Measurements from ENCODE around the gene GIMAP6. TPM values are rescaled to one million over a fixed set of nuclear protein-coding genes. Genes with fewer than 3 reads are reported as not detected.
"Not testable (repeated sequence)": the region's sequence is repeated elsewhere in the genome, so short reads cannot be mapped to it uniquely, and the experiment has no call there.

GIMAP6 gene
- total RNA-seq, 1 experiment from 2014 or later: 0.48 TPM

DNA sequence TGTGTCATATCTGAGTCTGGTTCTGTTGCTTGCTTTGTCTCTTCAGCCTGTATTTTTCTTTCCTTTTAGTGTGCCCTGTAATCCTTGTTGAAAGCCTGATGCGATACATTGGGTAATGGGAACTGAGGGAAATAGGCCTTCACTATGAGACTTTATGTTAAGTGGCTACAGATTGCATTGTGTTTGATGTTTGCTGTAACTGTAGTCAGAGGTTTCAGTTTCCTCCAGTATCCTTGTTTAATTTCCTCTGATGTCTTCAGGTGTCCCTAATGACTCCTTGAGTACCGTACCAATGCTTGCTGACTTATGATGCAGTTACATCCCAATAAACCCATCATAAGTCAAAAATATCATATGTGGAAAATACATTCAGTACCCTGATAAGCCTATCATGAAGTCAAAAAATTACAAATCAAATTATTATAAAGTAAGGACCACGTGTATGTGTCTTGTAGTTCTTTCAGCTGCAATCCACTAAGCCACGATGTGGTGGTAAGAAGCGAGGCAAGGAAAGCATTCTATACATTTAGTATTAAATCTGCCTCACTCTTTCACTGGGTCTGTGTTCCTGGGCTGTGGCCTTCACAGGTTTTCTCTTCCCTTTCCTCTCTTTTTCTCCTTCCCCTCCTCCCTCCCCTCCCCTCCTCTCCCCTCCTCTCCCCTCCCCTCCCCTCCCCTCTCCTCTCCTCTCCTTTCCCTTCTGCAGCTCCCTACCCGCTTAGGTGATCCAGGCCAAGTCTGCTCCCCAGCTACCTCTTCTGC lies 13.3 kb upstream of the GIMAP6 start:
- DNase-seq (ENCODE audit: low read depth): no peak

DNA sequence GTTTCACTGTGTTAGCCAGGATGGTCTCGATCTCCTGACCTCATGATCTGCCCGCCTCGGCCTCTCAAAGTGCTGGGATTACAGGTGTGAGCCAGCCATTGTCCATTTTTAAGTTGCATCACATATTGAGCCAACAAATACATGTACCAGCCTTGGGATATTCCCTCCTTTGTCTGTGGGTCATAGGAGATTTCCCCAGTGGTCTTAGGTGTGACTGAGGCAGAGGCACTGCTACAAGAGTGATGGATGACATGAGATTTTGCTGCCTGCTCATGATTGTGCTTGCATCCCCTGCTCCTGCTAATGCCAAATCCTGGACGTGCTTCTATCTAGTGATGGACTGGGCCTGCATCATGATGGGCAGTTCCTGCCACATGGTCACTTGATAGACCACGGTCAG lies 10.7 kb upstream of the GIMAP6 start:
- no peak for DNase-seq (ENCODE audit: low read depth)

DNA sequence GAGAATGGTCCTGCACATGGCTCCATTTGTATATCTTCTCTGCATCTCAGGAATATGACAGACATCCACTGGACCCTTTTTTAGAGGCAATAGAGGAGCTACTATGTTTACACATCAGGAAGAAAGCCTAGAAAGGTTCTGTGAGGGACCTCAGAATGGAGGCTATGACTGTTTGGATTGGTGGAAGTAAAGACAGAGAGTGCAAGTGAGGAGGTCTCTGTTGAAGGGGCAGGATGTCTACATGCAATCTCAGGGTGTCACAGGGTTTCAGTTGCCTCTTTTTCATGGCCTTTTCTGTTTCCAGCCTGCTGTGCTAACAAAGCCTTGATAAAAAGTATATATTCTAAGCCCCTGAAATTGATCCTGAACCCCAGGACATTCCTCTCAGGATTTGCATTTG lies 9.7 kb upstream of the GIMAP6 start:
- no peak for DNase-seq (ENCODE audit: low read depth)

DNA sequence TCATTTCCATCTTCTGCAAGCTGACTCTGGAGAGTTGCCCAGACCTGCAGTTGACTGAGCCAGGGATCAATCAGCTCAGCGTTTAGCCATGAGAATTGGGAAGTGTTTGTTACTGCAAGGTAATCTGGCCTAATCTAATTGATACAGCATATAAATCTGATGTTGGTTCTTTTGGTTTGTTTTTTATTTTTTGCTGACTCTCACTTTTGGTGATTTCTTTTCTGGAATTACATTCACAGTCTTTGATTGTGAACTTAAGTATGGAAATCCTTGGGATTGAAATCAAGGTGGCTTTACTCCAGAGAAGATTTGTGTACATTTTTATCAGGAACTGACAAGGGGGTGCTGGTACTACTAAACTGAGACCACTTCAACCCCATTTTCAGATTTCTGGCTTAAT lies 1.7 kb upstream of the GIMAP6 start:
- no peak for DNase-seq (ENCODE audit: low read depth)

DNA sequence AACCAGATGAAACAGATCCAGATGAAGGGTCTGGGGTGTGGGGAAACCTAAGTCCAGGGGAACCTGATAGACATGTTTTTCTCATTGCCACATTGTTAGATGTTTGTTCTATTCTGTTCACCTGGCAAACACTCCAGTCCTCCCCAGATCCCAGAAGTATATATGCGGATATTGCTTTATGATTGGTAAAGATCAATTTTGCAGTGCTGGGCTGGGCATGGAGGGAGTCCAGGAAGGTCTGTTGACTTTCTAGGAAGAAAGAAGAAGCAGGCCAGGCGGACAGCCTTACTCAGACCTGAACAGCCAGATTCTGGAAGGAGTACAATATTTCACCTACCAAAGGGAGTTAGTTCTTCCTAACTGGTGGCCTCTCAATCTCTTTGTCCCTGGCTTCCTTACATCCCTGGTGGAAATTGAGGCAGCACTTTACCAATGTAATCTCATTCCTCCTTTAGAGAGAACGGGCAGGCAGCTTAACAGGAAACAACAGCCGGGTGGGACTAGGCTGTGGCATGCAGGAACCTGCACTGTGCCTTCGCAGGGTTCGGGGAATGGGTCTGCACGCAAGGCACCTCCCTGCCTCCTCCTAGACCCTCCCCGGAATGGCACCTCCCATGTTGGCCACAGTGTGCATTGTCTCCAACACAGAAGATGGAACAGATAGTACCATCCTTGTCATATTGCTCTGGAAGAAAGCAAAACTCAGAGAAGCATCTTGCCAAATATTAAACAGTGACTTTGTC lies 930 bp downstream of the GIMAP6 start:
- DNase-seq (ENCODE audit: low read depth): no peak

DNA sequence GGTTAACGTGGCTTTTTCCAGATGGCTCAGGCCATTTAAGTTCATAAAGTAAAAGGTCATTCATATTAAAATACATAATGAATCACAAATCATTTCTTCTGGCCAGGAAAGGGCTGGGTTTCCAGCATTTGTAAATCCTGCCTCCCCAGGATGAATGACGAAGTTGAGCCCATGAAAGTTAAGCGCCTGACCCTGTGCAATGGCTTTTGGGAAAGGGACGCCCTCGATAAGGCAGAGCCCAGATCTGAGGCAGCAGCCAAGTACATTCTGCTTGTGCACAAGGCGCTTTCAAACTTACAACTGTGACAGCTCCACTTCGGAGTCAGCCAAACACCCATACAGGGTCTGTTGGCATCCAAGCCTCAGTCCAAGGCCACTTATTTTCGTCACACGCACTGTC lies 2.8 kb downstream of the GIMAP6 start:
- no peak for DNase-seq (ENCODE audit: low read depth)

DNA sequence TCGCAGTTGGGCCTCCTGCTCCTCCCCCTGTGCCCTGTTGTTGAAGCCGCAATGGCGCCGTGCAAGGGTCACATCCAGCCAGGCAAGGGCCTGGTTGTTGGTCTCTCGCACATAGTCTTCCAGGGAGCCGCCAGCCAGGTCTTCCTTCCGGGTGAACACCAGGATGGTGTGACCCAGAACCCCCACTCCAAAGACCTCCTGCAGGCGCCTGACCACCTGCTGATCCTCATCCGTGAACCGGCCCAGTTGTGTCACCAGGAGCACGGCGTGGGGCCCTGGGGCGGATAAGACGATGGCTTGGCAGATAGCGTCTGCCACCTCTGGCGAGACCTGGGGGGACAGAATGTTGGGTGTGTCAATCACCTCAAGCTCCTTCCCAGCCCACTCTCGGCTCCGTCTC lies 4.2 kb downstream of the GIMAP6 start:
- no peak for DNase-seq (ENCODE audit: low read depth)

DNA sequence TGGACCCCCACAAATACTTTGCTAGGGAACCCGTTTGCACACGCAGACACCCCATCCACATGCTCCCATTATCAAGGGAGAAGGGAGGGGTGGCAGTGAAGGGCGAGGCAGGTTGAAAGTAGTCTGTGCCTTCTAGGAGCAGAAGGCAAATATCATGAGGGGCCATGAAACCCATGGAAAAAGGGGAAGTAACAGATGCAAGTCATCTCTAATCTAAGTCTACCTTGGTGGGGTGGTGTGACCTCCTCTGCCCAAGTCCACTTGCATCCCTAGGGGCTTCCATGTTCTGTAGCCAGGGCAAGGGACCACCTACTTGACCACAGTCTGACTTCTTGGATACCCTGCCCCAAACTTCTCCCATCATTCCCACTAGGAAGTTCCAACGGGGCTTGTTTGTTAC lies 5.5 kb downstream of the GIMAP6 start:
- no peak for DNase-seq (ENCODE audit: low read depth)

DNA sequence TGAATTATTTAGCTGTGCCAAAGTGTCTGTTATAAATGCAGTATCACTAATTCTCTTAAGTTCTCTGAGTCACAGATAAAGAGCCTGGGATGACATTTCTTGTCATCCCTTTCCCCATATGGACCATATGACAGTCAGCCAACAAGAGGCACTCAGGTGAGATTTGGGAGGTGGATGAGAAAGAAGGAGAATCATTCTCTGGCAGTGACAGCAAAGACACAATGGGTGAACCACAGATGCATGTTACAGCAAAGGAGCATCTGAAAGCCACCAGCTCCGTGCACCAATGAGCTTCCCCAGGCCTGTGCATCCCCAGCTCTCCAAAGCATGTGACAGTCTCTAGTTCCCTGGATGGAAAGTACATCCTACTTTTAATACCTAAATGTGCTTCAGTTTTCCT lies 10.8 kb downstream of the GIMAP6 start:
- no peak for DNase-seq (ENCODE audit: low read depth)

DNA sequence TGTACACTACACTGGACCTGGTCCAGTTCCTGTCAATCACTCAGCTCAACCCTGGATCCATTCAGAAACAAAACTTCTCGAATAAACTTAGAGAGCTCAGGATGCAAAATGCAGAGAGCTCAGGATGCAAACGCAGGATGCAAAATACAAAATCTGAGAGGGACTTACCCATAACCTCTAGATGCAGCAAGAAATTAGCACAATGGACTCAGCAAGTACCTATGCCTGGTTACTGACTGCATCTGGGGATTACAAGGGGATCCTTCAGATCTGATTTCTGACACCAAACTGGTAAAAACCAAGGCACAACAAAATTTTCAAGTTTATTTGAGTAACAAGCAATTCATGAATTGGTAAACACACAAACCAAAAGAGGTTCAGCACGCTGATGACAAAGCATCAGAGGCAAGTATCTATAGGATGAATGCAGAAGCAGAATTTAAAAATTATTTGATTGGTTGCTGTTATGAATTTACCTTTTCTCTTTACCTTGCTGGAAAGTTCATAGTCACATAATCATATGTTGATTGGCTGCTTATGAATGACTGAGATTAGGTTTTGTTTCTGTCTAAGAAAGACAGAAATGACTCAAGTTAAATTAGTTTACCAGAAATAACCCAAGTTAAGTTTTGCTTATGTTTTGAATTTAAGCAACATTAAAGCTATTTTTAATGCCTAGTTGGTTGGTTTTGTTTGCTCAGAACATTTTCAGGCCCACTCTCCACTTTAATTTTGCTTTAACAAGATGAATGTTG lies 11.4 kb downstream of the GIMAP6 start:
- DNase-seq (ENCODE audit: low read depth): no peak

DNA sequence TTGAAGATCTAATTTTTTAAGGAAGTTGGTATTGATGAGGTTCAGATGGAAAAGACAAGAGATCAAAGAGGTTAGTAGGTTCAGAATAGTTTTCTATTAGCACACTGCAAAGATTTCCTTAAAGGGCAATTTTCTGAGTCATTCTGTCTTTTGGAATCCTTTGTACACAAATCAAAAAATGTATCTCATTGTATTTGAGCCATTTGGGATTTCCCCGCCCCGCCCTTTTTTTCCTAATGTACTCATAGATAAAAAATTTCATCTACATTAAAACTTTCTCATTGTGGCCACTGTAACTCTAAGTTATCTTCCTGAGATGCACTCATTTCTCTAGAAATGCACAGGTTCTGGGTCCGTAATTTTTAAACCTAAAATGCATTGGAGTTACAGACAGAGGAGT lies 12.1 kb downstream of the GIMAP6 start:
- DNase-seq (ENCODE audit: low read depth): no peak

DNA sequence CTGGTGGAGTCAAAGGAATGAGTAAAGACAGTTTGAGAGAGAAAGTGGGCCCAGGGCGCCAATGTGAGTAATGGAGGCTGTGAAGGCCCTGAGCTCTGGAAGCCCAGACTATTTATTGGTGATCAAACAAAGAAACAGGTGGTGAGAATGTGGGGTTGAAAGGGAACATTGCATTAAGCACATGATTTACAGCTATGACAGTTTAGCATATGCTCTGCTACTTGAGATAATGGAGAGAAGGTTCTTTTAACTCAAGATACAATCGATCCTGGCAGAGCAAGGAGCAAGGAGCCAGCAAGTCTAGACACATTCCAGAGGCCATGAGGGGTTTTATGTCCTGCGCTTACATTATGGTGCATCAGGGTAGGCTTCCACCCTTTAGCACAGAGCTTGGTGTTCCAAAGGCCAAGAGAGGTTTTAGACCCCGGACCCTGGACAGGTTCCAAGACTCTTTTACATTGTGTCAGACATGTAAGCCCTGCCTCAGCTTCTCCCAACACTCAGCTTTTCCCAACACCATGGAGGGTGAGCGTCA lies 16.9 kb downstream of the GIMAP6 start:
- DNase-seq (ENCODE audit: low read depth): not testable (repeated sequence)

DNA sequence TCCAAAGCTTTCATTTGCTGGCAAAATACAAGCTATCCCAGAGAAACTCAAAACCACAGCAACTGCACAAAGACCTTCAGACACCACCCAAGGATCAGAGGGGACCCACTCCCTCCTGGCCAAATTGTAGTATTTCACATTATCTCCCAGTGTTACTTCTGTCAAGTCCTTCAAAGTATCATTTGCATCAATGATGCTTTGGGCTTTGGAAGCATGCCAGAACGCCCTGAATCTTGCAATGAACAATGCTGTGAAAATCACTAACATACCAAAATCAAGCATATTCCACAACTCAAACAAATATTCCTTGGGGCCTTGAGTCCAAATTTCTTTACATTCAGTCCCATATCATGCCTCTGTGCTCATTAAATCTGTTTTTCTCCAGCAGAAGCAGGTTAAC lies 17.8 kb downstream of the GIMAP6 start:
- DNase-seq (ENCODE audit: low read depth): not testable (repeated sequence)

DNA sequence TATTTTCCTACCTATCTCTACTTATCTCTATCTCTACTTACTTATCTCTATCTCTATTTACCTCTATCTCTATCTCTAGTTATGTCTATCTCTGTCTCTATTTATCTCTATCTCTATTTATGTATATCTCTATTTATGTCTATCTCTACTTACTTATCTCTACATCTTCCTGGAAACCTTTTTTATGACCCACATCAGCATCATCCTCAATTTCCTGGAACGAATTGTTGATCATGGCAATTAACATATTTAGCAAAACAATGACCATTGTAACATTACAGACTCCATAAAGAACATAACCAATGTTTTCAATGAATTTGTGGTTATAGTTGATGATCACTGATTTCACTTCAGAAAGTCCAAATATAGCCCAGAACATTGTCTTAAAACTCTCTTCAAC lies 18.3 kb downstream of the GIMAP6 start:
- no peak for DNase-seq (ENCODE audit: low read depth)

DNA sequence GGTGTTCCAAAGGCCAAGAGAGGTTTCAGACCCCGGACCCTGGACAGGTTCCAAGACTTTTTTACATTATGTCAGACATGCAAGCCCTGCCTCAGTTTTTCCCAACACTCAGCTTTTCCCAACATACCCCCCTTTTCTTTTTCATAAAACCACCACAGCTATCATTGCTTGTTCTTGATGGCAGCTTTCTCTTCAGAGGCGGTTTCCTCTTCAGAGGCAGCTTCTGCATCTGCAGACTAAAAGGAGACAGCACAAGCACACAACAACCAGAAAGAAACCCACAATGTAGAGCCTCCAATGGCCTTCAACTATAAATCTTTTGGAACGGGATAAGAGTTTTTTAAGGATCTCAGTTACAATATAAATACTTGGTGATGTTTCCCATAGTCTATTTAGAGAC lies 19.3 kb downstream of the GIMAP6 start:
- no peak for DNase-seq (ENCODE audit: low read depth)

DNA sequence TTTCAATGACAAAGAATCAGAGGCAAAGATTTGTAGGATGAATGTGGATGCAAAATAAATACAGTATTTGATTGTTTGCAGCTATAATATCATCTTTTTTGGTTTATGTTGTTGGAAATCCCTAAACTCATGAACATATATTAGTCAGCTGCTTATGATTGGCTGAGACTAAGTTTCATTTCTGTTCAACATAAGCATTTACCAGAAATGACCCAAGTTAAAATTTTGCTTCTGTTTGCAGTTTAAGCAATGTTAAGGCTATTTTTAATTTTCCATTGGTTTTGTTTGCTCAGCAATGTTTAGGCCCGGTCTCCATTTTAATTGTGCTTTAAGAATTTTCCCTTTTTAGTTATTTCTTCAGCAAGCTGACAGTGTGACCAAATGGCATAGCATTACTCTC lies 22.0 kb downstream of the GIMAP6 start:
- no peak for DNase-seq (ENCODE audit: low read depth)

DNA sequence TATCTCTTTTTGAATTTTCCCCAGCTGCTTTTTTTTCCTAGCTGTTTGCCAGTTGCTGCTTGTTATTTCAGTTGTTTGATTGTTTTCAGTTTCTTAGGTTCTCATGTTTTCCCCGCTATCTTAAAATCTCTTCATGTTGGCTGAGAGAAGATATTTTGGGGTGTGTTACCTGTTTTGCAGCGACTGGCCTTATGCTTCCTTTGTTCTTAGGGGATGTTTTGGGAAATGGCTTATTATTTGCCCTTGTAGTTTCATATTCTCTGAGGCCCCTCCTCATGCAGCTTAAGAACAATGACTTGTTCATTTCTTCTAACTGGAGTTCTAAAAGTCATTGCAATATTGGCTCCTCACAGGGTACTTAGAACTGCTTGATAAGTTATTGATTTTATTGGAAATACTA lies 28.6 kb downstream of the GIMAP6 start:
- not testable (repeated sequence) for DNase-seq (ENCODE audit: low read depth)

DNA sequence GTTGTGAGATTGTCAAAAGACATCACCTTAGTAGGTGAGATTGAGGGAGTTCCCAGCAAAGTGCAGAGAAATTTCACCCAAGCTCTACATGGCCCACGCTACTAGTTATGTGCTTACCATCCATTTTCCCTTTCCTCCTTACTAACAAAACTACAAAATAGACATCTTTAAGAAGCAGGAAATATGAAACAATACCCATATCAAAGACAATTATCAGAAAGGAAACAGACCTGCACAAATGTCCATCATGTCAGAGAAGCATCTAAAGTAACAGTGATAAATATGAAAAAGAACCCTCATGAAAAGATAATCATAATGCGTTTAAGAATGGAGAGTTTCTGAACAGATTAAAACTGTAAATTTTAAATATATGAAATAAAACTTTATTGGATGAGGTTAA lies 36.8 kb downstream of the GIMAP6 start:
- no peak for DNase-seq (ENCODE audit: low read depth)

DNA sequence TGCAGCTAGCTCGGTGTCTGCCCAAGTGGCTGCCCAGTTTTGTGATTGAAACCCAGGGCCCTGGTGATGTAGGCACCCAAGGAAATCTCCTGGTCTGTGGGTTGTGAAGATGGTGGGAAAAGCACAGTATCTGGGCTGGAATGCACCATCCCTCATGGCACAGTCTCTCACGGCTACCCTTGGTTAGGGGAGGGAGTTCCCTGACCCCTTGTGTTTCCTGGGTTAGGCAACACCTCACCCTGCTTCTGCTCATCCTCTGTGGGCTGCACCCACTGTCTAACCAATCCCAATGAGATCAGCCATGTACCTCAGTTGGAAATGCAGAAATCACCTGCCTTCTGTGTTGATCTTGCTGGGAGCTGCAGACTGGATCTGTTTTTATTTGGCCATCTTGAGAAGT lies 37.4 kb downstream of the GIMAP6 start:
- DNase-seq (ENCODE audit: low read depth): no peak

DNA sequence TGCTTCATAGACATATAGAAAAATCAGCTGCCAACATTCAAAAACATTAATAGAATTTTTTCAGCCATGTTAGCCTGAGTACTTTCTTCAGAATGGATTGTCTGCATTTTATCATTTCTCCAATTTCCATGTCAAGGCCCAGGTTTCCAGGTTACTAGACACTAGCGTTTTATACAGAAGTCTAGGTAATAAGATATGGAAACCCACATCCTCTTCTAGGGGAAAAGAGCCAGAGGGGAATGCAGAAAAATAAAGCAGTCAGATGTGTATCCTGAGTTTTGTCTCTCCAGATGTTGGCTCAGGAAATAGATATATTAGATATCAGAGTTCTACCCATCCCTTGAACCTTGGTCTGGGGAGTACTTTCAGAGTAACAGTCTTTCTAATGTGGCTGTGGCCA lies 44.6 kb downstream of the GIMAP6 start:
- no peak for DNase-seq (ENCODE audit: low read depth)

DNA sequence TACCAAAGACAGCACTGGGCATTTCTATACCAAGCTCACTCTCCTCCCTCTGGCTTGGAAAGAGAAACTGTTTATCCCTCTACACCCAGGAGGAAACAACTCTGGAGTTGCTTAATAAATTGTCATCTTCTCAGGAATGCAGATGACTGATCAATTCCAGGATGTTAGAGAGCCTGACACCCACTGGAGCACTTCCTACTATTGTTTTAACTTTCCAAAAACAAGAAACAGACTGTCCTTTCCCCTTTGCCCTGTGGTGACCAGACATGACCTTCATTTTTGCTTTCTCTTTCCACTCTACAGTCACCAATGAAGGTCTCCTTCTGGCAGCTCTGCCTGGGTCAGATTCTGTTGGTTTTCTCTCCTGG lies 45.4 kb downstream of the GIMAP6 start:
- DNase-seq (ENCODE audit: low read depth): no peak

DNA sequence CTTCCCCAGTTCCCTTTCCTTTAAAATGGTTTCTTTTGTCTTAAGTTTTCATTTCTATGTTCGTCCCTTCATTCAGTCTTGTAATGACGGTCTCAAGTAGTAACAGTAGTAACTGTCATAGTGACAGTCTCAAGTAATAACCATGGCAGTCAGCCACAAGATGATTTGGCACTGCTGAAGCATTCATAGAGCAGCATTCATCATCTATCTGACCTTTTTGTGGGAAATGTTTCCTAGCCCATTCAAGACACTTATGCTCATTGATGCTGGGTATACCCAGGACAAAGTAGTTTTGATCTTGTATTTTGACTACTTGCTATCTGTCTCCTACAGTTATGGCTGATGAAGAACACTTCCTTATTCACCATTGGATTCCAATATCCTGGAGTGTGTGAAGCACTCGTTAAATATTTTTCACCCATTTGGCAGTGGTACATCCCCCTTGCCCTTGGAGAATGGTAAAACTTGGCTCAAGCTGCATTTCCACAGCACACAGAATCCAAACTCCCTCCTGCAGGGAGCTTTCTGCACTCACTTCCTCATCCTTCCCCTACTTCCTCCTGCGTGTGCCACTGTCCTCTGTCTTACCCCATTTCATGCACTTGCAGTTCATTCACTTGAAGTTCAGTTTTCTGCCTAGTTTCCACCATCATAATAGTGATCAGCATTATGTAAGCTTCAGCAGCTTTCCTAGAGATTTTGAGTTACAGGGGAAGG lies 46.0 kb downstream of the GIMAP6 start:
- no peak for DNase-seq (ENCODE audit: low read depth)
